ENCODE data around the gene PPM1J. TPM values are rescaled to one million over a fixed set of nuclear protein-coding genes. Genes with fewer than 3 reads are reported as not detected.

Gene PPM1J
- total and polyA plus RNA-seq, 2 donors (not counting 1 experiment from before 2014, with no cell fraction given): 0.79 to 0.83 TPM

DNA sequence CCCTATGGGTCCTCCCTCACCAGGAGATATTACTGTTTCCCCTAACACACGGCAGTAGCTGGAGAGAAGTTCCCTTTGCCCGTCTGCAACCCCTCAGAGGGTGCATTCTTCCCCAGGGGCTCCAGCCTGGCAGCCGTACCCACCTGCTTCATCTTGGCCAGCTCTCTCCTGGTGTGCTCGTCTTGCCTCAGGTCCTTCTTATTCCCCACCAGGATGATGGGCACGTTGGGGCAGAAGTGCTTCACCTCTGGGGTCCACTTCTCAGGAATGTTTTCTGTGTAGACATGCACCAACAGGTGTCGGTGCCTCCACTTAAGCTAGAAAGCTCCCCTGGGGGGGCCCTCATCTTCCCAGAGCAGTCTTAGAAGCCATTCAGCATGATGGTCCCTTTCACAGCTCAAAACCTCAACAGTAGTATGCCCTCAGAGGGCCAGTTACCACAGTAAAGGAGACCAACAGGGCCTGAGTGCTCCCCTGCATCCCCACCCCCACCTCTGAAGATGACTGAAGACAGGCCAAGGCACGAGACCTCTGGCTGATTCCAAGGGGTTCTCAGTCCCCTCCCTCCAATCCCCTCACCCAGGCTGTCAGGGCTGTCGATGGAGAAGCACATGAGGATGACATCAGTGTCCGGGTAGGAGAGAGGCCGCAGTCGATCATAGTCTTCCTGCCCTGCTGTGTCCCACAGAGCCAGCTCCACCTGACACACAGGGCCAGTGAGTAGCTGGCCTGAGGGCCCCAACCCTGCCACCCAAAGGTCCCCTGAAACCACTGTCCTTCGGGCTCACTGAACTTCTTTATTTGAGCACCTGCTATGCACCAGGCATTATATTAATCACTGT is 12.5 kb downstream of the PPM1J start:
- no peak for DNase-seq (ENCODE audit: low read depth in 2 of 2)
- Histone ChIP-seq H4K20me1 (ENCODE audit: control insufficient read depth, extremely low read depth, insufficient read depth, low read length) (no peaks in the 10 kb centered on the region), H3K27ac (ENCODE audit: insufficient read depth, low read length) (no peak overlapping the region), H3K9me3 (ENCODE audit: control insufficient read depth, insufficient read depth, low read depth, low read length) (no peaks in the 10 kb centered on the region), H3K79me2 (ENCODE audit: control insufficient read depth, insufficient read depth, low read length) (peaks cover 42% of the 10 kb centered on the region), H3K4me3 (replicated peaks in 1 of 4; ENCODE audit: control extremely low read depth in 1 of 4, insufficient read depth in 1 of 4, low read depth in 3 of 4, low read length in 4 of 4) (no peak overlapping the region), H3K4me1 (ENCODE audit: control insufficient read depth, extremely low read depth, insufficient read depth, low read length) (peaks cover 42% of the 10 kb centered on the region), H2AFZ (ENCODE audit: low read length) (no peak overlapping the region), H3K36me3 (ENCODE audit: control insufficient read depth, insufficient read depth, low read length) (peaks cover 31% of the 10 kb centered on the region), H3K27me3 (ENCODE audit: control insufficient read depth, insufficient read depth, low read length) (no peaks in the 10 kb centered on the region), H3K4me2 (ENCODE audit: extremely low read depth, insufficient read depth, low read length) (no peak overlapping the region), H3K9ac (ENCODE audit: insufficient read depth, low read length) (no peak overlapping the region)
- TF ChIP-seq EZH2 (IDR thresholded peaks at IDR 0.05; ENCODE audit: low read length, missing control alignments): no peak

DNA sequence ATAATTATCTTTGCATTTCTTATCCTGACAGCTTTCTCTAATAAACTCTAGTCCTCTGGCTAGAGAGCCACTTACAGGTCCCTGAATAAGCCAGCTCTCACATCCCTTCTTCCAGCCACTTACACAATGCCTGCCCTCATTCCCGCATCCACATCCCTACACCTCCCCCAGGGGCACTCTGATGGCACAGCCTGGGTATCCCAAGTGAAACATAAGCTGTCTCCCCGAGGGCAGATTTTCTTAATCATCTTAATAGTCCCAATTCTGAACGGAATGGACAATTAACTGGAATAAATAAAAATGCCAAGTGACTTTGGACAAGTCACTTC is 13.1 kb downstream of the PPM1J start:
- H3K36me3 ChIP-seq (ENCODE audit: control insufficient read depth, insufficient read depth, low read length): peaks cover 33% of the 10 kb centered on the region
- no peak for TF ChIP-seq CTCF (conservative IDR thresholded peaks at IDR 0.05 in 1 of 2, IDR thresholded peaks at IDR 0.05 in 1 of 2; ENCODE audit: low read depth in 1 of 2, low read length in 2 of 2)
- no peak for TF ChIP-seq EZH2 (IDR thresholded peaks at IDR 0.05; ENCODE audit: low read length, missing control alignments)

GRCh38 chr1:112701227-112702066 is 13.7 kb downstream of the PPM1J start:
- peaks cover 39% of the 10 kb centered on the region for H3K4me1 ChIP-seq (ENCODE audit: control insufficient read depth, extremely low read depth, insufficient read depth, low read length)
- H3K4me2 ChIP-seq (ENCODE audit: extremely low read depth, insufficient read depth, low read length): peak overlapping the region; percentile 56
- peak overlapping the region; percentile 79 for H3K27ac ChIP-seq (ENCODE audit: insufficient read depth, low read length)
- no peaks in the 10 kb centered on the region for H3K9me3 ChIP-seq (ENCODE audit: control insufficient read depth, insufficient read depth, low read depth, low read length)
- no peak overlapping the region for H2AFZ ChIP-seq (ENCODE audit: low read length)
- no peaks in the 10 kb centered on the region for H3K27me3 ChIP-seq (ENCODE audit: control insufficient read depth, insufficient read depth, low read length)
- H3K79me2 ChIP-seq (ENCODE audit: control insufficient read depth, insufficient read depth, low read length): peaks cover 38% of the 10 kb centered on the region
- H3K4me3 ChIP-seq (replicated peaks in 1 of 4; ENCODE audit: control extremely low read depth in 1 of 4, insufficient read depth in 1 of 4, low read depth in 3 of 4, low read length in 4 of 4): no peak overlapping the region
- no peaks in the 10 kb centered on the region for H4K20me1 ChIP-seq (ENCODE audit: control insufficient read depth, extremely low read depth, insufficient read depth, low read length)
- DNase-seq (ENCODE audit: low read depth in 2 of 2): no peak
- TF ChIP-seq CTCF (conservative IDR thresholded peaks at IDR 0.05 in 1 of 2, IDR thresholded peaks at IDR 0.05 in 1 of 2; ENCODE audit: low read depth in 1 of 2, low read length in 2 of 2) (no peak), EZH2 (IDR thresholded peaks at IDR 0.05; ENCODE audit: low read length, missing control alignments) (no peak)
- H3K9ac ChIP-seq (ENCODE audit: insufficient read depth, low read length): peak overlapping the region; percentile 38
- H3K36me3 ChIP-seq (ENCODE audit: control insufficient read depth, insufficient read depth, low read length): peaks cover 38% of the 10 kb centered on the region

More for the DNA sequence above, 13.1 kb downstream of the PPM1J start:
- Histone ChIP-seq H3K9me3 (ENCODE audit: control insufficient read depth, insufficient read depth, low read depth, low read length) (no peaks in the 10 kb centered on the region), H3K79me2 (ENCODE audit: control insufficient read depth, insufficient read depth, low read length) (peaks cover 42% of the 10 kb centered on the region), H3K27me3 (ENCODE audit: control insufficient read depth, insufficient read depth, low read length) (no peaks in the 10 kb centered on the region), H3K9ac (ENCODE audit: insufficient read depth, low read length) (no peak overlapping the region), H3K4me1 (ENCODE audit: control insufficient read depth, extremely low read depth, insufficient read depth, low read length) (peaks cover 39% of the 10 kb centered on the region), H3K4me3 (replicated peaks in 1 of 4; ENCODE audit: control extremely low read depth in 1 of 4, insufficient read depth in 1 of 4, low read depth in 3 of 4, low read length in 4 of 4) (no peak overlapping the region), H4K20me1 (ENCODE audit: control insufficient read depth, extremely low read depth, insufficient read depth, low read length) (no peaks in the 10 kb centered on the region), H3K27ac (ENCODE audit: insufficient read depth, low read length) (peak overlapping the region; percentile 79), H2AFZ (ENCODE audit: low read length) (no peak overlapping the region), H3K4me2 (ENCODE audit: extremely low read depth, insufficient read depth, low read length) (no peak overlapping the region)
- DNase-seq (ENCODE audit: low read depth in 2 of 2): no peak

All from fibroblast of lung (primary cell).